H9 (cell line): Measurements from ENCODE around the gene TMCC3. TPM values are rescaled to one million over a fixed set of nuclear protein-coding genes. Genes with fewer than 3 reads are reported as not detected.
A peak's percentile ranks its signal among the peaks of the same experiment; 100 is the strongest.

Experiments
- DNase-seq: peaks from one replicate; pipeline ENCODE4 v3.0.0-alpha.2; 2017
- H2AFZ ChIP-seq: one replicate; pipeline ENCODE4 v1.6.1; 2013; ENCODE audit warnings: mild to moderate bottlenecking, low read length, control low read depth, moderate library complexity
- H2AK5ac ChIP-seq: 2 replicates; pipeline ENCODE4 v1.6.1; 2013; ENCODE audit warnings: low read length, control low read depth, mixed read lengths; ENCODE audit not compliant: insufficient read length
- H2BK120ac ChIP-seq: one replicate; pipeline ENCODE4 v1.6.1; 2013; ENCODE audit warnings: low read depth, mild to moderate bottlenecking, low read length, control low read depth, inconsistent platforms; ENCODE audit not compliant: poor library complexity, severe bottlenecking
- H2BK12ac ChIP-seq: 2 replicates; pipeline ENCODE4 v1.6.1; 2013; ENCODE audit warnings: low read length, control low read depth, mixed read lengths, low read depth; ENCODE audit not compliant: insufficient read length
- H2BK15ac ChIP-seq: 2 replicates; pipeline ENCODE4 v1.6.1; 2013; ENCODE audit warnings: low read depth, low read length, control low read depth
- H2BK20ac ChIP-seq: one replicate; pipeline ENCODE4 v1.6.1; 2013; ENCODE audit warnings: low read depth, mild to moderate bottlenecking, low read length, control low read depth, inconsistent platforms; ENCODE audit not compliant: poor library complexity, severe bottlenecking
- H2BK5ac ChIP-seq: 2 replicates; pipeline ENCODE4 v1.6.1; 2013; ENCODE audit warnings: low read length, control low read depth, mixed read lengths; ENCODE audit not compliant: insufficient read length
- H3K14ac ChIP-seq: 2 replicates; pipeline ENCODE4 v1.6.1; 2013; ENCODE audit warnings: low read length, control low read depth; ENCODE audit not compliant: insufficient read depth
- H3K18ac ChIP-seq: 2 replicates; pipeline ENCODE4 v1.6.1; 2013; ENCODE audit warnings: low read depth, mild to moderate bottlenecking, mixed read lengths, low read length, control low read depth; ENCODE audit not compliant: insufficient read length
- H3K23ac ChIP-seq: 2 replicates; pipeline ENCODE4 v1.6.1; 2013; ENCODE audit warnings: low read length, control low read depth, mixed read lengths, low read depth; ENCODE audit not compliant: insufficient read length
- H3K23me2 ChIP-seq: 2 replicates; pipeline ENCODE4 v1.6.1; 2013; ENCODE audit warnings: low read depth, mild to moderate bottlenecking, mixed read lengths, low read length, control low read depth; ENCODE audit not compliant: insufficient read length, poor library complexity, severe bottlenecking
- H3K27ac ChIP-seq: 2 replicates; pipeline ENCODE4 v1.5.1; 2013; ENCODE audit warnings: low read length, control low read depth, mixed read lengths, low read depth; ENCODE audit not compliant: insufficient read length
- H3K27me3 ChIP-seq: 2 replicates; pipeline ENCODE4 v1.6.1; 2013; ENCODE audit warnings: low read length, control low read depth, inconsistent platforms; ENCODE audit not compliant: insufficient read depth
- H3K4ac ChIP-seq: 2 replicates; pipeline ENCODE4 v1.6.1; 2013; ENCODE audit warnings: low read depth, mild to moderate bottlenecking, control low read depth, inconsistent platforms, low read length, moderate library complexity
- H3K4me1 ChIP-seq: 2 replicates; pipeline ENCODE4 v1.6.1; 2013; ENCODE audit warnings: low read length, control low read depth, inconsistent platforms; ENCODE audit not compliant: insufficient read depth
- H3K4me2 ChIP-seq: 2 replicates; pipeline ENCODE4 v1.6.1; 2013; ENCODE audit warnings: low read length, control low read depth, mixed read lengths; ENCODE audit not compliant: insufficient read length, insufficient read depth
- H3K56ac ChIP-seq: 2 replicates; pipeline ENCODE4 v1.6.1; 2013; ENCODE audit warnings: low read depth, mild to moderate bottlenecking, mixed read lengths, low read length, control low read depth; ENCODE audit not compliant: insufficient read length
- H3K79me1 ChIP-seq: 2 replicates; pipeline ENCODE4 v1.6.1; 2013; ENCODE audit warnings: low read depth, mild to moderate bottlenecking, moderate library complexity, low read length, control low read depth, inconsistent platforms; ENCODE audit not compliant: insufficient read depth, poor library complexity, severe bottlenecking
- H3K79me2 ChIP-seq: 2 replicates; pipeline ENCODE4 v1.6.1; 2013; ENCODE audit warnings: low read length, control low read depth, inconsistent platforms; ENCODE audit not compliant: insufficient read depth
- H3K9ac ChIP-seq: 2 replicates; pipeline ENCODE4 v1.6.1; 2013; ENCODE audit warnings: low read length, control low read depth, mixed read lengths; ENCODE audit not compliant: insufficient read length; ENCODE audit errors: extremely low read depth
- H3K9me3 ChIP-seq: one replicate; pipeline ENCODE4 v1.6.1; 2013; ENCODE audit warnings: low read depth, low read length, inconsistent platforms; ENCODE audit not compliant: control insufficient read depth
- H3T11ph ChIP-seq: one replicate; pipeline ENCODE4 v1.6.1; 2013; ENCODE audit warnings: mild to moderate bottlenecking, low read length, control low read depth, inconsistent platforms
- H4K20me1 ChIP-seq: one replicate; pipeline ENCODE4 v1.6.1; 2013; ENCODE audit not compliant: control insufficient read depth, insufficient read length, insufficient read depth
- H4K5ac ChIP-seq: 2 replicates; pipeline ENCODE4 v1.6.1; 2013; ENCODE audit warnings: low read depth, mild to moderate bottlenecking, mixed read lengths, low read length, control low read depth; ENCODE audit not compliant: insufficient read length
- H4K8ac ChIP-seq: replicated peaks from 2 replicates; pipeline ENCODE4 v1.6.1; 2013; ENCODE audit warnings: low read length, control low read depth, mixed read lengths, low read depth; ENCODE audit not compliant: insufficient read length
- H4K91ac ChIP-seq: 2 replicates; pipeline ENCODE4 v1.6.1; 2013; ENCODE audit warnings: low read depth, mild to moderate bottlenecking, moderate library complexity, mixed read lengths, low read length, control low read depth; ENCODE audit not compliant: insufficient read length
- H3K27ac Mint-ChIP-seq, 3 experiments: 2 replicates in 2 of 3; 3 replicates in 1 of 3; pipeline ENCODE4 v1.8.0; 2020 to 2021; ENCODE audit warnings: mixed read lengths in 3 of 3, mild to moderate bottlenecking in 1 of 3, moderate library complexity in 1 of 3
- H3K27me3 Mint-ChIP-seq: 2 replicates; pipeline ENCODE4 v1.8.0; 2021; ENCODE audit warnings: low read depth, mild to moderate bottlenecking, moderate library complexity, mixed read lengths
- H3K36me3 Mint-ChIP-seq, 3 experiments: 2 replicates in 2 of 3; 3 replicates in 1 of 3; pipeline ENCODE4 v1.8.0; 2020 to 2021; ENCODE audit warnings: low read depth in 3 of 3, mixed read lengths in 3 of 3; ENCODE audit not compliant: insufficient read depth in 1 of 3
- H3K4me1 Mint-ChIP-seq, 2 experiments: 2 replicates each; pipeline ENCODE4 v1.8.0; 2020; ENCODE audit warnings: mixed read lengths in 2 of 2
- H3K4me3 Mint-ChIP-seq, 2 experiments: 2 replicates in 1 of 2; 3 replicates in 1 of 2; pipeline ENCODE4 v1.8.0; 2020 to 2021; ENCODE audit warnings: mild to moderate bottlenecking in 2 of 2, mixed read lengths in 2 of 2, moderate library complexity in 1 of 2
- H3K9me3 Mint-ChIP-seq, 2 experiments: 2 replicates in 1 of 2; 3 replicates in 1 of 2; pipeline ENCODE4 v1.8.0; 2020; ENCODE audit warnings: mild to moderate bottlenecking in 2 of 2, mixed read lengths in 2 of 2, moderate library complexity in 1 of 2
- CTCF ChIP-seq: fragments of 200-600 bp; sonication (generic); conservative IDR thresholded peaks from 3 replicates; pipeline ENCODE4 v1.8.0; 2021; ENCODE audit warnings: antibody characterized with exemption, mild to moderate bottlenecking
- WGBS: extraction: QIAGEN DNeasy Blood & Tissue Kit; methylation state at CpG from one replicate; pipeline ENCODE4 v1.1.7; 2013; ENCODE audit warnings: missing lambda C conversion rate, low lambda C conversion rate, mixed read lengths; ENCODE audit not compliant: insufficient read length; ENCODE audit errors: extremely low coverage; 5-methylcytosine and 5-hydroxymethylcytosine counted together
- total RNA-seq: library from RNA; stranded (reverse); gene quantifications from 2 replicates; pipeline ENCODE4 v1.2.1, GENCODE V29; 2021

Gene TMCC3
- total RNA-seq, 1 experiment from 2014 or later = 0.87 TPM

DNA sequence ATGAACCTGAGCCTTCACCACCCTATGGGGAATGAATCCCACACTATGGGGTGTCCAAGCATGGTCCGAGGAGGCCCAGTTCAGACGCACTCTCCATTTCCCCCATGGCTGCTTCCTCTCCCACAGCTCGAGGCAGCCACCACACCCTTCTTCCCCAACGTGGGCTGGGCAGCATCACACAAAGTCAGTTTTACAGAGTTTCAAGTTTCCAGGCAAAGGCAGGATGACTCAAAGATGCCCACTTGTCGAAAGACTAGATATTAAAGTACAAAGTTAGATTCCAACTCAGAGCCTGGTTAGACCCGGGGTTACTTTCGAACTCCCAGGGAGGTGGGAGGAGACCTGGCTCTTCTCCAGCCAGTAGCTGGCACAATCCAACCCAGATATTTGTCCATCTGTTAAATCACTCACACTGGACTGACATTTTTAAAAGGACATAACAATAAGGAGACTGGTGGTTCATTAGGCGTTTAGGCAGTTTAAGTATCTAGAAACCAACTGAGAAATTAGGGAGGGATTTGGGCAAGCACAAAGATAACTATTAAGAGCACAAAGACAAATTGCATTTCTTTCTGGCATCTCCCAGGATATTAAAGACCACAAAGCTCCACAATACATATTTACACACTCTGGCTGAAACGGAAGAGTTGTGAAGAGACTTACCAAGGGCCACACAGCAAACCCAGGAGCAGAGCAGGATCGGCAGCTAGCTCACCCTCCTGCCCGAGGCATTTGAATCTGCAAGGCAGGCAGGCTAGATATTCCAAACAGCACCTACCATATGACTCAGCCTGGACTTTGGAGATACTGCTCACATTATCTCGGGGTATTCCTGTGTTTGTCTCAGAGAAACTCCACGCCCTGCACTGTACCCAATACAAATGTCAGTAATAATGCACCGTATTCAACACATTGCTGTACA lies 34.8 kb downstream of the TMCC3 start:
- no peaks in the 10 kb centered on the region for H3K79me1 ChIP-seq
- Mint-ChIP-seq H3K4me3 (no peak overlapping the region), H3K4me1 (peaks cover 2 to 20% of the 10 kb centered on the region in 2 experiments), H3K9me3 (no peaks in the 10 kb centered on the region), H3K36me3 (no peaks in the 10 kb centered on the region), H3K27me3 (no peaks in the 10 kb centered on the region), H3K27ac (0 out of 7 replicates have a peak overlapping the region, but pooled peaks of 1 of the 3 experiments have one; percentile 3)
- H3K9me3 ChIP-seq = no peaks in the 10 kb centered on the region
- no peaks in the 10 kb centered on the region for H3K27me3 ChIP-seq
- no peak overlapping the region for H3K23ac ChIP-seq
- H3K9ac ChIP-seq = no peak overlapping the region
- no peak overlapping the region for H2AFZ ChIP-seq
- H4K20me1 ChIP-seq = no peaks in the 10 kb centered on the region
- H4K5ac ChIP-seq = no peak overlapping the region
- TF ChIP-seq CTCF = no peak
- no CpG with 5 or more reads among the region's 14 CpGs for WGBS
- no peak overlapping the region for H2AK5ac ChIP-seq
- H4K91ac ChIP-seq = no peak overlapping the region
- no peak overlapping the region for H3K4ac ChIP-seq
- H3K14ac ChIP-seq = no peak overlapping the region
- no peak overlapping the region for H2BK12ac ChIP-seq
- no peak overlapping the region for H2BK5ac ChIP-seq
- H3K4me2 ChIP-seq = no peak overlapping the region
- H3T11ph ChIP-seq = no peak overlapping the region
- no peak for DNase-seq
- H3K79me2 ChIP-seq = no peaks in the 10 kb centered on the region
- H2BK20ac ChIP-seq = no peak overlapping the region
- H3K18ac ChIP-seq = peak overlapping the region; percentile 34
- no peak overlapping the region for H3K56ac ChIP-seq
- no peak overlapping the region for H2BK120ac ChIP-seq
- H2BK15ac ChIP-seq = no peak overlapping the region; the same call in 1 of the 2 replicates
- no peaks in the 10 kb centered on the region for H3K23me2 ChIP-seq
- H3K27ac ChIP-seq = no peak overlapping the region
- H4K8ac ChIP-seq = no peak overlapping the region
- H3K4me1 ChIP-seq = peaks cover 2% of the 10 kb centered on the region; the same call in 1 of the 2 replicates
